NOMO-1 treated with DMSO at 0.1 percent for 48 hours (cell line): ENCODE results near the gene STARD5.
A peak's percentile ranks its signal among the peaks of the same experiment; 100 is the strongest.

Experiments
- DNase-seq: peaks from one replicate; lab custom pipeline; 2025; ENCODE audit not compliant: unreplicated experiment; lab: John Stamatoyannopoulos, UW

The STARD5 gene

DNA sequence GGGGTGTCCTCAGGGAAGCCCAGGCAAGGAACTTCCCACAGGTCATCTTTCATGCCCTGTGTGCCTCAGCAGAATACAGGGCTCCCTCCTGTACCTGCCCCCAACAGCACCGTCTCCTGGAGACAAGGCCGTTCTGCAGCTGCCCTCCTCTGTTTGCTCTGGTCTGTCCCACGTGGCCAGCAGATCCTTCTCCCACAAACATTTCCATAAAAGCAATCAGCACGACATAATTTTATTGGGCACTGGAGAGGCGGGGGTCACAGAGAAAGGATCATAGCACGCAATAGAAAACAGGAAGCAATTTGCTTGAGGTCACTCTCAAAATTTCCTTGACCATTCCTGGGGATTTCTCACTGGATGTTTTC lies 29.4 kb downstream of the STARD5 start:
- DNase-seq, result no peak

DNA sequence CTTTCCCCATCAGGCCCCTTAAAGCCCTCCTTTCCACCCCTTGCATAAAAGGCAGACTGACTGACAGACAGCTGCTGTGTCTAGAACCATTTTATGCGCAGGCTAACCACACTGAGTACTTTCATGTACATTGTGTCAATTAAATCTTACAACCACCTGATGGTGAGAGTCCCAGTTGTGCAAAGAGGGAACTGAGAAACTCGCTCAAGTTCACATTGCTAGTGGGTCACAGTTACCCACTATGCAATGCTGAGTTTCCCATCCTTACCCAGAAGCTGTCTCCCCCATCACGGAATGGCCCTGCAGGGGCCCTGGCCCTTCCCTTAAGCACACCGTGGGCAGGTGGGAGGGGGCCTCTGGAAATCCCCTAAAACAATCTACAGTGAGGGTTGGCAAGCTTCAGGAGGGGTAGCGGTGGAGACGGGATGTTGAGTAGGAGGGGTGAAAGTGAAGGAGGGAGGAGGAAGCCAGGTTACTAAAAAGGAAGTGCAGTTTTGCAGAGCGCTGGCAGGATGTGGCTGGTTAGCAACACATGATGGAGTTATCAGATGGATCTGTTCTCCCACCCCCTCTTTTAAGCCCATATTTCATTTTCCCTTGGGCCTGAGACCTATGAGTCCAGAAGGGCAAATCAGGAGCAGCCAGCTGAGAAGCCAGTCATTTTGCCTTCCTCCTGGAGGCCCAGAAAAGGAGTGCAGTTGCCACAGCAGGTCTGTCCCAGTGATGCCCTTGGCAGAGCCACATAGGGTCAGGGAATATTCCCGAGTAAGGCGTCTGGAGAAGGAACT lies 30.0 kb downstream of the STARD5 start:
- peak; percentile 83 for DNase-seq

DNA sequence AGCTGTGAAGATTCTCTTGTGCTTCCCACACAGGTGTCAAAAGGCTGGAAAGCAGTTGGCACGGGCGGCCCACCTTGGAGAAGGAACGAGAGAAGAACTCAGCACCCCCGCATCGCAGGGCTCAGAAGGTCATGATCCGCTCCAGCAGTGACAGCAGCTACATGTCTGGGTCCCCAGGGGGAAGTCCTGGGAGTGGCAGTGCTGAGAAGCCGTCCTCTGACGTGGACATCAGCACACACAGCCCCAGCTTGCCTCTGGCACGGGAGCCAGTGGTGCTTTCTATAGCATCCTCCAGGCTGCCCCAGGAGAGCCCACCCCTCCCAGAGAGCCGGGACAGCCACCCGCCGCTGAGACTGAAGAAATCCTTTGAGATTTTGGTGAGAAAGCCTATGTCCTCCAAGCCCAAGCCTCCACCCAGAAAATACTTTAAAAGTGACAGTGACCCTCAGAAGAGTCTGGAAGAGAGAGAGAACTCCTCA lies 31.4 kb downstream of the STARD5 start:
- DNase-seq, result no peak

DNA sequence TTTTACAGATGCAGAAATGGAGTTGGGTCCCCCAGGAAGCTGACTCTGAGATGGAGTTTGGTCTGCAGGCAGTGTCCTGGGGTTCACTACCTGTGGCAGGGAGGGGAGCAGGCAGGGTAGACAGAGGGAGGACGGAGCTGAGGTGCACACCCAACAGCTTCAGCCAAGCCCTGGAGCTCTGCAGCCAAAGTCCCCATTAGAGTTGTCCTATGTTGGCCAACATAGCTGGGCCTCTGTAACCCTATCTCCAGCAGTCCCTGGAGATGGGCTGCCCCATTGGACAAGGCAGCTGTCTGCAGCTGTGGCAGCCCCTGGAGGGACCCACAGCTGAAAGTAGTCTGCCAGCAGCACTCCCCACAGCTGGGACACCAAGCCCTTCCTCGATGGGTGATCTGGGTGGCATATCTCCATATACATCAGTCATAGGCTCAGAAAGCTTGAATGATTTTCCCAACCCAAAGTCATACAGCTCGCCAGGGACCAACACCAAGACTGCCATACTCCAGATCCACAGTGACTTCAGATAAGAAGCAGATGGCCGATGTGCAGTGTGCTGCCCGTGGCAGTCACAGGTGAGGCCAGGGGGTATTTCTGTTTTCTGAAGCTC lies 31.9 kb downstream of the STARD5 start:
- DNase-seq, result no peak

DNA sequence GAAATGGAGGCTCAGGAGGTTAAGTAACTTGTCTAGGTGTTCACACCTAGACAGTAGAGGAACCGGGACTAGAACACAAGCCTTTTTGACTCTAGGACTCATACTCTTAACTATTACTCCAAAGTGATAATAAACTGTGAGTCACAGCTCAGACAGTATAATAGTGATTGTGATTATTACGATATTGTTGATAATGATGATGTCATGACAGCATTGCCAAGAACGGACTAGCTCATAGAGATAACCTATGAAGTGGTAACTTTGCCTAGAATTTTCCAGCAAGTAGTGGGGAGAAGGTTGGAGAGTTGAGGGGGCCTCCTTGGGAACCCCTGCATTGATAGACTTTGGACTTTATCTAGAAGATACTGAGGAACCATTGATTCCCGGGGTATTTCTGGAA lies 34.0 kb downstream of the STARD5 start:
- no peak for DNase-seq

DNA sequence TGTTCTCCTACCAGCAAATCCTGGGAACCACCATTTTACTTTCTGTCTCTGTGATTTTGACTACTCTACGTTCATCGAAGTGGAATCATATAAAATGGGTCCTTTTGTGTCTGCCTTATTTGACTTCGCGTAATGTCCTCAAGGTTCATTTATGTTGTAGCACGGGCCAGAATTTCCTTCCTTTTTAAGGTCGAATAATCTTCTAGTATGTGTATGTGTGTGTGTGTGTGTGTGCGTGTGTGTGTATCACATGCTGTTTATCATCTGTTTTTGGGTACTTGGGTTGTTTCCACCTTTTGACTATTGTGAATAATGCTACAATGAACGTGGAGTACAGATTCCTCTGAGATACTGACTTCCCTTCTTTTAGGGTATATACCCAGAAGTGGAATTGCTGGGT lies 35.3 kb downstream of the STARD5 start:
- no peak for DNase-seq

DNA sequence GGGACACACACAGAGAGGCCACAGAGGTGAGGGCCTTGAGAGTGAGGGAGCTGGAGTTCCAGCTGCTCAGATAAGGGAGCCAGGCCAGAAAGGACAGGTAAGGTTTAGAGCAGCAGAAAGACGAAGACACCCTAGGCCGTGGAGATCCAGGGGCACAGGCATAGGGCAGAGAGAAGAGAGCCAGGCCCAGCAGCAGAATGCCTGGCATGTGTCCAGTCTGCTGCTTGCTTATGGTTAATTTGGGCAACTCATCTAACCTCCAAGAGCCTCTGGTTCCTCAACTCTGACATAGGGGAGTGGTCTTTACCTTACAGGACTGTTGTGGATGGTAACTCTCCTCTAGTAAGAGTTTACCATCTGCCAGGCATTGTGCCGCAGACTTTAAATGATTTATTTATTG lies 35.9 kb downstream of the STARD5 start:
- no peak for DNase-seq

DNA sequence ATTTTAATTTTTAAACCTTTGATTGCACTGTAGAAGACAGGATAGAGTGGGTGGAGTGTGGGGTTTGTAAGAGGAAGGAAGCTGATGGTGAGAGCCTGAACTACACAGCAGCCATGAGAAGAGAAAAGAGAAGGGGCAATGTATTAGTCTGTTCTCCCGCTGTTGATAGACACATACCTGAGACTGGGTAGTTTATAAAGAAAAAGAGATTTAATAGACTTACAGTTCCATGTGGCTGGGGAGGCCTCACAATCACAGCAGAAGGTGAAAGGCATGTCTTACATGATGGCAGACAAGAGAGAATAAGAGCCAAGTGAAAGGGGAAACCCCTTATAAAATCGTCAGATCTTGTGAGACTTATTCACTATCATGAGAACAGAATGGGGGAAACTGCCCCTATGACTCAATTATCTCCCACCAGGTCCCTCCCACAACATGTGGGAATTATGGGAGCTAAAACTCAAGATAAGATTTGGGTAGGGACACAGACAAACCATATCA lies 37.3 kb downstream of the STARD5 start:
- DNase-seq, result peak; percentile 12

DNA sequence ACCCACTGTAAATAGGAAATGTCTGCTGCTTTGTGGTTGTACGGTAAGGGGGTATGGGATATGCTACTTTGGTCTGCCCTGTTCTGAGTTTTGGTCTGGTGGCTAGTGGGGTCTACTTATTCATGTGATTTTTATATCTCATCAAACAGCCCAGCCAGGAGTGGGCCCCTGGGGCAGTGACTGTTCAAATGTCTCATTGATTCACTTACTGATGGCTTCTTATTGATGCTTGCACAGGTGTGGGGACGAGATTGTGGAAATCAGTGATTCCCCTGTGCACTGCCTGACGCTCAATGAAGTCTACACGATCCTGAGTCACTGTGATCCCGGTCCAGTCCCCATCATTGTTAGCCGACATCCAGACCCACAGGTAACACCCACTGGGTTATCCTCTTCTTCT lies 38.5 kb downstream of the STARD5 start:
- no peak for DNase-seq

DNA sequence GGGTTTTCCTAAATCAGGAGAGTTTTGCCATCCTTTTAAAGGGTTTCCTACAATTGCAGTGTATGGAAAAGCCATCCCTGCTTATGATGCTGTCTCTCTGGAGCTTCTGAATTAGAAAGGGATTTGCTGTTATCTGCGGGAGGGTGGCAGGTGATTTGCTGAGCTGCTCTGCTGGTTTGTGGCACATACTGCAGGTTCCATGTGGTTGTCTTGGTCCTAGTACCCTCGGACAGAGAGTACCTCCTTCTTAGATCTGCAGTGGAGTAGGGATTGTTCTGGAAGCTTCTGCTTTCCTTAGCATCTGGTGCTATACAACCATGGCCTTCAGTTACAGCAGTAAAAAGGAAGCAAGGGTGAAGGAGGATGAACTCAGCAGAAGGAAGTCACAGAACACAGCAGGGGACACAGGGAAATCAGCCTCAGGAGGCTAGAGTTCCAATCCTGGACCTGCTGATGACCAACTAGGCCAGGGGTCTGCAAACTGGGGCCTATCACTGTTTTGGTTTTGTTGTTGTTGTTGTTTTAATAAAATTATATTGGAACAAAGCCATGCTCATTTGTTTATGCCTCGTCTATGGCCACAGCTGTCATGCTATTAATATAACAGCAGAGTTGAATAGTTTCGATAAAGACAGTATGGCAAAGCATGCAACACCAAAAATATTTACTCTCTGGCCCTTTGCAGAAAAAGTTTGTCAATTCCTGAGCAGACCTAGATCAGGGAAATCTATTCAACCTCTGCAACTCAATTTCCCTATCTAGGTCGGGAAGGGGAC lies 39.5 kb downstream of the STARD5 start:
- no peak for DNase-seq

DNA sequence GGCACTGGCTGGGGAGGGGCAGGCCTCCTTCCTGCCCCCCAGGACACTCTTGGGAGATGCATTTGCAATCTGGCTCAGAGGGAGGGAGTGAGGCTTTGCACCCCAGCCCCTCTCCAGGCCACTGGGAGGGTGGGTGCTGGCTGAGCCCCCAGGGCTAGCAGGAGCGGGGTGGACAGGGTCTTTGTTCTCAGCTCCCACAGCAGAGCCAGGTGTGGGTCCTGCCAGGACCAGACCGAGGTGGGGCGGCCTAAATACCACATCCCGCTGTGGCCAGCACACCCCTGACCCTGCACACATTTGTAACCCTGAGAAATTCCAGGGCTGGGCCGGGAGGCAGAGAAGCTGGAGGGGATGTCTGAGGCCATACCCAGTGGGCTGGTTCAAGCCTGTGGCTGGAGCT lies 41.0 kb downstream of the STARD5 start:
- no peak for DNase-seq

DNA sequence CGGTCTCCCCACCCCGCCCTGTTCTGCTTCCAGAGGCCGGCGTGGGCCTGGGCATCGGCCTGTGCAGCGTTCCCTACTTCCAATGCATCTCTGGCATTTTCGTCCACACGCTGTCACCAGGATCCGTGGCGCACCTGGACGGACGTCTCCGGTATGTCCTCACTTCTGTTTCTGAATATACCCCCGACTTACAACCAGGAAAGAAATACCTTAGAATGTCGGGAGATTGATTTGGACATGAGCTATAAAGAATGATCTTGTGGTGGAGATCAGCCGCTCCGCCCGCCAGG lies 41.4 kb downstream of the STARD5 start:
- DNase-seq, result no peak

DNA sequence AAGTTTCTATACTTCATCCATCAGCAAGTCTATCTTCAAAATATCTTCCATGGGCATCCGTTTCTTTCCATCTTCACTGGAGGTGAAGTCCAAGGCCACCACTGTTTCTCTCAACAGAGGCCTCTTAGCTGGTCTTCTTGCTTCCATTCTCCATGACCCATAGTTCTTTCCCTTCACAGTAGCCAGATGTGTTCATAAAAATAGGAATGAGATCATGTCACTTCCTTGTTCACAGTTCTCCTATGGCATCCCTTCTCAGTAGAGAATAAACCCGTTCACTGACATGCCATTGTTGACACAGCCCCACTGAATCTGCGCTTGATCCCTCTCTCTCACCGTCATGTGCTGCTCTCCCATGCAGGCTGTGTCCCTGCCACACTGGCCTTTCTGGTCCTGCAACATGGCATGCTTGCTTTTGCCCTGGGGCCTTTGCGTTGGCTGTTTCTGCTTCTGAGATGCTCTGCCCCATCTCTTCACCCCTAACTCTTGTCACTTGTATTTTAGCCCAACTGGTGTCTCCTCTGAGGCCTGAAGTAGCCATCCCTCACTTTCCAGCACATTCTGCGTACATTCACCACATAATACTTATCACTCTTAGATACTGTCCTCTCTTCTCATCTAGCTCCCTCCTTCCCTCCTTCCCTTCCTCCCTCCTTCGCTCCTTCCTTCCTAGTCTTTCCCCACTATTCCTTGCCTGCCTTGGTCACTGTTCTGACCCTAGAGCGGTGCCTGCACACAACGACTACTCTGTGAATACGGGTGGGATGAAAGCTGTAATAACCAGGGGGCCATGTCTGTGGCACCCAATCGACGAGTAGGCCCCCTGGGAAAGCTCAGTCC lies 42.0 kb downstream of the STARD5 start:
- DNase-seq, result no peak

DNA sequence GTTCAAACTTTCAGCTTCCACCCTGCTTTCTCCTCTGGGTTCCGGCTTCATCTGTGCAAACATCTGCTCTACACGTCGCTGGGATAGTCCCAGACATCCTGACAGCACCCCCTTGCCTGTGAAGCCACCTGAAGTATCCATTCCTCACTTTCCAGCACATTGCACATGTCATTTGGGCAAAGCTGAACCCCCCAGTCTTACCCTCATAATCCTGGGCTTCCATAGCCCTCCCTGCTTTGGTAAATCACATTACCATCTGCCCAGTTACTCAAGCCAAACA lies 42.5 kb downstream of the STARD5 start:
- DNase-seq, result no peak

DNA sequence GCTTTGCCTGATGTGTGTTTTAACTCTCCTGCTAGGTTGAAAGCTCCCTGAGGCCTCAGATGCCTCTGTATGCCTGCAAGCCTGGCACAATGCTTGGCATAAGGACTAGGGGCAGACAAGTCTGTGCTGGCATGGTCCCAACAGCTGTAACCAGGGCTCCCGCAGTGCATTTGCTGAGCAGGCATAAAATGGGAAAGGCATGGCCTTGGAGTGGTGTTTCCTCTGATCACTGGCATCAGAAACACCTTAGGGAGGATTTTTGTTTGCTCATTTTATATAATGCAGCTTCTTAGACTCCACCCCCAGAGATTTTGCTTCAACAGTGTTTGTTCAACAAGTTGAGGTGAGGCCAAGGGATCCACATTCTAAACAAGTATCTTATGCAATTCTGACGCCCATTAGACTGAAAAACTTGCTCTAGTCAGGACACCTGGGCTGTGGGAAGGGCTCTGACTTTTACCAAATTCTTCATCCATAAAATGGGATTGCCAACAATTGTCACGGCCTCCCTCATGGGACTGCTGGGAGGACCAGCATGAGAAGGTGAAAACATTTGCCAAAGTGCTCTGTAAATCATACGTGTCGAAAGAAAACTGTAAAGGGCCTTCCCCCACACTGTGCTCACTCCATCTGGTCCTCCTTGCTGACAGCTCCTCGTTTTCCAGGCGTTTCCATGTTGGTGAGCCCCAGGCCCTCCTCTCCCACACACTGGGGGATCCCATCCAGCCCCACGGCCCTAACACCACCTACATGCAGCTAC lies 43.1 kb downstream of the STARD5 start:
- DNase-seq, result no peak

DNA sequence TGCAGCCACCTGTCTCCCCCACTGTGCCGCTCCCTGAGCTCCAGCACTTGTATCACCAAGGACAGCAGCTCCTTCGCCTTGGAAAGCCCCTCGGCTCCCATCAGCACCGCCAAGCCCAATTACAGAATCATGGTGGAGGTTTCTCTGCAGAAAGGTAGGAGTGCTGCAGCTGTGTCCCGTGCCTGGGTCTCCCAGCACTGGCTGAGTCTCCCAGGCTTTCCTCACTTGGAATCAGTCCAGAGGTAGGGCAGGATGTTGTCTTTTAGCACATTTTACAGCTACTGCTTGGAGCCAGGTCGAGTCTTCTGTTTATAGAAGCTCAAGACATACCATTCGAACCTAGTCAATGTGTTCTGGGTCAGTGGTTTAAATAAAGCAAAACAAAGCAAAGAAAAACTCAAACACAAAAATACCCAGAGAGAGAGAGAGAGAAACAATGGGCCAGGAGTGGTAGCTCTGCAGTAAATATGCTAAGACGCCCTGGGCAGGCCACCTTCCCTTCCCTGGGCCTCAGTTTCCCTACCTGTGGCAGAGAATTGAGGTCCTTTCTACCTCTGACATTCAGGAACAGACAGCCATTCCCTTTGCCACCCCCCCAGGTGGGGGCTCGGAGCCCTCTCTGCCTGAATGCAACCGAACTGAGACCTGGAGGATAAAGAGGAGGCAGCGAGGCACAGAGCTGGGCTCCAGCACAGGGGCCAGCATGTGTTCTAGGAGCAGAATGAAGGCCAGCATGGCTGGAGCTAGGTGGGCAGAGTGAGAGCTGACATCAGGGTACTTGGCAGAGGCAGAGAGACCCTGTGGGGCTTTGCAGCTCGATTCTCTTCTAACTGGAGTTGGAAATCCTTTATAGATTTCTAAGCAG lies 44.1 kb downstream of the STARD5 start:
- no peak for DNase-seq

DNA sequence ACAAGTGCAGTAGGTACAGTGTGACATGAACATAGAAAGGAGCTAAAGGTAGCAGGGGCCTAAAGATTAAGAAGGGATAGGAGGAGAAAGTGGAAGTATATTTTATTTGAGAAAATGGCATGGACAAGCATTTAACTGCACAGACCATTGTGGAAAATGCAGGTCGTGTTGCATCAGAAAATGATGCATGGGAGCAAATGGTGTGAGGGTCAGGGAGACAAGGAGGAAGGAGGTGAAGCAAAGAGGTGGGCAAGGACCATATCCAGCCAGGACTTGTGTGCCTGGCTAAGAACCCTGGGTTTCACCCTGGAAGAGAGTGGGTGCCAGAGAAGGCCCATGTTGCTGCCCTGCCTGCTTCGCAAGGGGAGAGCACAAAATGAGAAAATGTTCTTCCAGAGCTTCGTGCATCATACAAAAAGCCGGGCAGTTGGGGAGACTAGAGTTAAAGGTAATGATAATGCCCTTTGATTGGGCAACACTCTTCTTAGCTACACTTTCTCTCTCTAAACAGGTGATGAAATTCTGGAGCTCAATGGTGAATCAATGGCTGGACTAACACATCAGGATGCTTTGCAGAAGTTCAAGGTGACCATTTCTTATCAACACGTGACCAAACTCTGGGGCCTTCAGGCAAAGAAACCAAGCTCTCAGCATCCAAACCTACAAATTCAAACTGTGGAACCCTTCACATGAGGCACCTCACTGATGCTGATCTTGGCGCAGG lies 45.5 kb downstream of the STARD5 start:
- DNase-seq, result no peak

DNA sequence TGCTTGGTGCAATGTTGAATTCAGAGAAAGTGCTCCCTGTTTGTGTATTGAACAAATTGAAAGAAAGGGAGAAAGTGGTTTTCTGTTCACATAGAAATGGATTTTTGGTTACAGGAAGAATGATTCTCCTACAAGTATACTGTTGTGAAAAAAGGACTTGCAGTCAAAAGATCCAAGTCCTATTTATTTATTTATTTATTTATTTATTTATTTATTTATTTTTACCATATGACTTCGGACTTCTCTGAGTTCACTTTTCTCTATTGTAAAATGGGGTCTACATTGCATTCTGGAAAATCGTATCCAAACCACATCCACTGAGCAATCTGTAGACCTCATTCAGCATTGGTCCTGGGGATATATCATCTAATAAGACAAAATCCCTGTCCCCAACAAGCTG lies 46.1 kb downstream of the STARD5 start:
- no peak for DNase-seq

DNA sequence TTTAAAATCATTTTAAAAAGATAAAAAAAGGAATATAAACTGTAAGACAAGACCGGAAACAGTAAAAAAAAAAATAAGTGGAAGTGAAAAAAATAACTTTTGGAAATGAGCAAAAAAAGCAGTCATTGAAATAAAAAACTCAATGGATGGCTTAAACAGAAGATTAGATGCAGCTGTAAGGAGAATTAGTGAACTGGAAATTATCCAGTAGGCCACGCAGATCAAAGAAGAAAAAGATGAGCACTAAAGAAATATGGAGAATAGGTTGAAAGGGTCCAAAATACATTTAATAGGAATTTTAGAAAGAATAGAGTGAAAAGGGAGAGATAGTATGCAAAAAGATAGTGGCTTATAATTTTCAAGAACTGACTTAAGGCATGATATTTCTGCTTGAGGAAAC lies 47.0 kb downstream of the STARD5 start:
- no peak for DNase-seq
